ENCODE data around the gene TBKBP1. TPM values are rescaled to one million over a fixed set of nuclear protein-coding genes. Genes with fewer than 3 reads are reported as not detected.

The TBKBP1 gene, protein sequence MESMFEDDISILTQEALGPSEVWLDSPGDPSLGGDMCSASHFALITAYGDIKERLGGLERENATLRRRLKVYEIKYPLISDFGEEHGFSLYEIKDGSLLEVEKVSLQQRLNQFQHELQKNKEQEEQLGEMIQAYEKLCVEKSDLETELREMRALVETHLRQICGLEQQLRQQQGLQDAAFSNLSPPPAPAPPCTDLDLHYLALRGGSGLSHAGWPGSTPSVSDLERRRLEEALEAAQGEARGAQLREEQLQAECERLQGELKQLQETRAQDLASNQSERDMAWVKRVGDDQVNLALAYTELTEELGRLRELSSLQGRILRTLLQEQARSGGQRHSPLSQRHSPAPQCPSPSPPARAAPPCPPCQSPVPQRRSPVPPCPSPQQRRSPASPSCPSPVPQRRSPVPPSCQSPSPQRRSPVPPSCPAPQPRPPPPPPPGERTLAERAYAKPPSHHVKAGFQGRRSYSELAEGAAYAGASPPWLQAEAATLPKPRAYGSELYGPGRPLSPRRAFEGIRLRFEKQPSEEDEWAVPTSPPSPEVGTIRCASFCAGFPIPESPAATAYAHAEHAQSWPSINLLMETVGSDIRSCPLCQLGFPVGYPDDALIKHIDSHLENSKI
- total RNA-seq (2014; rRNA removed; shearing (Covaris generic)), result 3.3 and 5.5 TPM in 2 replicates

DNA sequence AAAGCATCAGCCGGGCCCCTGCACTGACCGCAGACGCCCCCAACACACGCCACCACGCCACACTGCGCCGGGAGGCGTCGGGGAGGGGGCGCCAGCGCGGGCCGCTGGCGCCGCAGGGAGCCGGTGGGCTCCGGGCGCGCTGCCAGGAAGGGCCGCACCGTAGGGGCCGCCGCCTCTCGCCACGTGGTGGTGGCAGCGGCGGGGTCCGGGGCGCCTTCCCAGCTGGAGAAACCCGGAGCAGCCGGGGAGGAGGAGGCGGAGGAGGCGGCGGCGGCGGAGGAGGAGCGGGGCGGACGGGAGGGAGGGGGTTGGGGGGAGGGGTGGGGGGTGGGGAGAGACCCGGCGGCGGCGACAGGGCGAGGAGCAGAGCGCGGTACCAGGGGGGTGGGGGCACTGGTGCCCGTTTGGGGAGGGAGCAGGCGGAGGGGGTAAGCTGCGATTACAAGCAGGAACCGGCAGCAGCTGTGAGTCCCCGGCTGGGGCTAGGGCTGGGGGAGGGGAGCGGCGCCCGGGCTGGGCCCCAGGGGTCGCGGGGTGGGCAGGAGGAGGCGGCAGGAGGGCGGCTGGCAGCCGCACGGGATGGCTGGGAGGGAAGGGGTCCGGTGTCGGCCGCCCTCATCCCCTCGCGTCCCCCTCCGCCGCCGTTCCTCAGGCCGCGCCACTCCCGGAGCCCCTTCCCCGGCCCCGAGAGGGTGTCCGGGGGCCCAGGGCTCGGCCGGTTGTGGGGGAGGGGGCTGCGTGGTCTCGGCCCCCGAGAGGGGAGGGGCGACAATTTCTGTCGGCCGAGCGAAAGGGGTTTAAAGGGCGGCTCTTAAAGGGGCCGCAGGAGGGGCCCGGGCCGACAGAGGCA, at the start of gene TBKBP1:
TSS of gene TBKBP1 (plus strand) at position 431 of the 850 bp plus-strand sequence. CDS start 1,952 bp downstream, outside the sequence.
- DNase-seq (ENCODE audit: low spot score), result no peak

DNA sequence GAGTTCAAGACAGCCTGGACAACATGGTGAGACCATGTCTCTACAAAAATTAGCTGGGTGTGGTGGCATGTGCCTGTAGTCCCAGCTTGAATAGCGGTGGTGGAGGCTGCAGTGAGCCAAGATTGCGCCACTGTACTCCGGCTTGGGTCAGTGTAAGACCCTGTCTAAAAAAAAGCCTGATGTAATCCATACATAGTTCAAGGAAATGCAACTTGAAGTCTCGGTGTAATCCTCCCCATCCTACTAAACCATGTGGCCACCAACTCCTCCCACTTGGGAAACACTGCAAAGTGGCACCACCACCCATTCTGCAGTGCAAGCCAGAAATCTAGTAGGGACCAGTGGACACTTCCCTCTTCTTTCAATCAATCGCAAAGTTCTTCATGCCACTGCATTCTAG, 49.6 kb upstream of the TBKBP1 start:
- DNase-seq (ENCODE audit: low spot score), result no peak

DNA sequence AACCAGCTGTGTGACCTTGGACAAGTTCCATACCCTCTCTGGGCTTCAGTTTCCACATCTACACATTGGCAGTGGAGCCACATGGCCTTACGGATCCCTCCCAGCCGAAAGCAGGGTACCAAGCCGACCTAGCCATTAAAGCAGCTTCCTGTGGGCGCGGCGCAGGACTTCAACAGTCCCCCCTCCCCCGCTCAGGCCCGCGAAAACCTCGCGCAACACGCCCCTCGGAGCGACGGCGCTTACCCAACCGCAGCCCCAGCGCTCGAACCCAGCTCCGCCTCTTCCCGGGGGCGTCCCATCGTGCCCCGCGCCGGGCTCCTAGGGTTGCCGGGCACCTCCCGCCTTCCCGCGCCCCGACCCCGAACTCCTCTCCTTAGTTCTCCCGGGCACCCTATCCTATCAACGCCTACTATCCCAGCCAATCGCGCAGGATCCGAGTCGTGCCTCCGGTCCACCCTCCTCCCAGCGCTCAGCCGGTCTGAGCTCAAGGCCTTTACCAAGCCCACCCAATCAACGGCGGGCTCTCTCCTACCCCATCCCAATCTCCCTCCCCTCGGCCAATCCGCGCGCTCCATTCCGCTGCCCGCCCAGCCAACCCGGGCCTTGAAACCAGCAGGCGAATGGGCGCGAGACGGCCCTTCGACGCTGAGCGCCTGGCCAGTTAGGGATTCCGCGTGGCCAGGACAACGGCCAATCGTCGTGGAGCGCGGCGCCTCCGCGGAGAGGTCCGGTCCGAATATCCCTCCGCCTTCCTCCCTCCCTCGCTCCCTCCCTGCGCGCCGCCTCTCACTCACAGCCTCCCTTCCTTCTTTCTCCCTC, 44.6 kb upstream of the TBKBP1 start, which contains the start of gene KPNB1:
TSS of gene KPNB1 (plus strand) at position 767 of the 819 bp plus-strand sequence. CDS start 326 bp downstream, outside the sequence.
- DNase-seq (ENCODE audit: low spot score), result peak; percentile 99

DNA sequence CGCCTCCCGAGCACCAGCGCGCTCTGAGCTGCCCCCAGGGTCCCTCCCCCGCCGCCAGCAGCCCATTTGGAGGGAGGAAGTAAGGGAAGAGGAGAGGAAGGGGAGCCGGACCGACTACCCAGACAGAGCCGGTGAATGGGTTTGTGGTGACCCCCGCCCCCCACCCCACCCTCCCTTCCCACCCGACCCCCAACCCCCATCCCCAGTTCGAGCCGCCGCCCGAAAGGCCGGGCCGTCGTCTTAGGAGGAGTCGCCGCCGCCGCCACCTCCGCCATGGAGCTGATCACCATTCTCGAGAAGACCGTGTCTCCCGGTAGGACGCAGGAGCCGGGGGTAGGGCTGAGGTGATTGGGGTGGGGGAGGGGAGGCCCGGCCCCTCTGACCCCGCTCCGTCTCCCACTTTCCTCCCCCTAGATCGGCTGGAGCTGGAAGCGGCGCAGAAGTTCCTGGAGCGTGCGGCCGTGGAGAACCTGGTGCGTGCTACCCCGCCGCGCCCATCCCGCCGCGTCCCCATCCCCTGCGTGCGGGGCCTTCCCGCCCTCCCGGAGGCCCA, 43.9 kb upstream of the TBKBP1 start:
- DNase-seq (ENCODE audit: low spot score), result peak; percentile 46

DNA sequence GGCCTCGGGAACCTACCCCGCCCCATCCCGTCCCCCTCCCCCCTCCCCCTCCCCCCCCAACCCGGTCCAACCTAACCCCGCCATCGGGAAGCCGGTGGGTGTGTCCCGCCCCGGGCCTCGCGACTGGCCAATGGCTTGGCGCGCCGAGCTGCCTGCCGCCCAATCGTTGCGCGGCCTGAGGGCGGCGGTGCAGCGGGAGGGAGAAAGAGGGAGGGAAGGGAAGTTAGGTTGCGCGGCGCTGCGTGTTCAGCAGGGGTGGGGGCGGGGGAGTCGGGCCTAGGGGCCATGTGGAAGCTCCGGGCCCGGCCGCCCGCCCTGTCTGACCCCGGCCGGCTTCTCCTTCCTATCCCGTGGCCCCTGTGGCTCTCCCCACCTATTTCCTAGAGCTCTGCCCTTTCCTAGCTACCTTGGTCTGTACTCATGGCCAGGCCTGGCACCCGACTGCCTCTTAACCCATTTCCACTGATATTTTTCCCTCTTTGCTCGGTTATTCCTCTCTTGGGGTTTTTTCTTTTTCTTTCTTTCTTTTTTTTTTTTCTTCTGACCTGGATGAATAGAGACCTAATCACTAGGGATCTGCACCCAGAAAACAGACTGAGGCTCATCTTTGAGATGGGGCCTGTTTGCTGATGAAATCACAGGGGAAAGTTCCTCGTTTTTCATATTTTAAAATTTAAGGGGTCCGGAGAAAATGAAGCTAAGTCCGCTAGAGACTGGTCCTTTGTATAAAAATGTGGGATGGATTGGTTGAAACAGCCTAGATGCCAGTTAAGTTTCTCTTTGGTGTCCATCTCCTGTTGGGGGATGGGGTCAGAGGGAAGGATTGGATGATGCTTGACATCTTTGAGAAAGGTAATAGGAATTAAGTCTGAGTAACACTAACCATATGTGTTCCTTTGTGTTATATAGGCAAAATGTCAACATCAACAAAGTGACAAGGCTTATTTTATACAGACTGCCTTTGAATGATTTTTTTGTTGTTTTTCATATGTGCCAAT, 43.1 kb upstream of the TBKBP1 start:
- peak; percentile 93 for DNase-seq (ENCODE audit: low spot score)

DNA sequence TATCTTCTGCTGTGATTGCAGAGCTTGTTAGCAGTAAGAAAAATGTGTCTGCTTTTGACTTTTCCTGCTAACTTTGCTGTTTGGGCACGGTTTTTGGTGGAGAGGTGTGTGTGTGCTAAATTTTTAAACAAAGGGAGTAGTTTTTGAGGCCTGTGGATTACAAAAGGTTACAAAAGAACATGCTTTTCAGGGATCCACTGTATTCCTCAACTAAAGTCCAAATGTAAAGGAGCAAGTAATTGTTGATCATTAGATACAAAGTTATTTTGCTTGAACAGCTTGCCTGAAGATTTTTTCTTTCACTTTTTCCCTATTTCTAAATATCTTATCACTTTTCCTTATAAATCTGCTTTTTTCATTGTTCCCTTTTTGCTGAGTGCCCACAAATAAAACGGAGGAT, 42.3 kb upstream of the TBKBP1 start:
- DNase-seq (ENCODE audit: low spot score), result no peak

DNA sequence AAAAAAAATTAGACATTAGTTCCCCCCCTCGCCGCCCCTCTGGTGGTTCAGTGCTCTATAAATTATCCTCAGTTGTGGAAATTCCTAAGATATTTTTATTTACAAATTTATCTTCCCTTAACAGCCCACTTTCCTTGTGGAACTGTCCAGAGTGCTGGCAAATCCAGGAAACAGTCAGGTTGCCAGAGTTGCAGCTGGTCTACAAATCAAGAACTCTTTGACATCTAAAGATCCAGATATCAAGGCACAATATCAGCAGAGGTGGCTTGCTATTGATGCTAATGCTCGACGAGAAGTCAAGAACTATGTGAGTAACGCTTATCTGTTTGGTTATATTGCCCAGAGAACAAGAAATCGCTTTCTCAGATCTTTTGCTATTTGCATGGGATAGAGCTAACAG, 41.4 kb upstream of the TBKBP1 start:
- no peak for DNase-seq (ENCODE audit: low spot score)

DNA sequence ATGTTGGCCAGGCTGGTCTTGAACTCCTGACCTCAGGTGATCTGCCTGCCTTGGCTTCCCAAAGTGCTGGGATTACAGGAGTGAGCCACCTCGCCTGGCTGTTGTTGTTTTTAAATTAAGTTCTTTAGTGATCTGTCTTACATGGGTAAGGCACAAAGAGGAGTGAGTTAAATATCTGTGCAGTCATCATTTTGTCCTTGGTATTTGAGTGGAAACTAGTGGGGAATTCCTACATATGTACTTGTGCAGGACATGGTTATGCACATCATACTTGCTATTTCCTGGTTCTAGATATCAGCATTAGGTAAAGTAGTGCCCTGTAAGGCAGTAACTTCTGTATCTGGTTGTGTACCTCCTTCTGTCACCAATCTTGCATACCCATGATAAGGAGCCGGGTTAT, 40.5 kb upstream of the TBKBP1 start:
- DNase-seq (ENCODE audit: low spot score), result no peak

DNA sequence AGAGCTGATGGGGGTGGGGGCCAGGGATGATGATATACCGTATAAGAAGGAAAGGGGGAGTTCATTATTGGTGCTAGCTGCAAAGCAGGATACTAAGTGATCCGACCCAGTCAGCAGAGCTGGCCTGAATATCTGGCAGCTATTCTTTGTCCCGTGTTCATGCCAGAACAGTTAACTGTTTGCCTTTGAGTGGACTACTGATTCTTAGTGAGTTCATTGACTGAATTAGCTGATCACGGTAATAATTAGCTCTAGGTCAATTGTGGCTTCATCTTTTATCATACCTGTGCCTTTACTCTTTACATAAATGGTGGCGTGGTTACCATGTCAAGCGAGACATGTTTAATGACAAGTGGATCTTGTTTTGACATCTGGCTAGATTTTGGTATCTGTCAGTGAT, 39.0 kb upstream of the TBKBP1 start:
- DNase-seq (ENCODE audit: low spot score), result no peak

DNA sequence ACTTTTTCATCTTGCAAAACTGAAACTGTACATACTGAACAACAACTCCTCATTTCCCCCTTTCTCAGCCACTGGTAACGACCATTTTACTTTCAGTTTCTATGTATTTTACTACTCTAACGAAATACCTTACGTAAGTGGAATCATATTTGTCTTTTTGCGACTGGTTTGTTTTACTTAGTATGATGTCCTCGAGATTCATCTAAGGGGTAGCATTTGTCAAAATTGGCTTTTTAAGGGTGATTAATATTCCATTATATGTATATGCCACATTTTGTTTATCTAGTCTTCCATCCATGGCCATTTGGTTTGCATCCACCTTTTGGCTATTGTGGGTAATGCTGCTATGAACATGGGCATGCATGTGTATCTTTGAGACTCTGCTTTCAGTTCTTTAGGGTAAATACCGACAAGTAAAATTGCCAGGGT, 33.9 kb upstream of the TBKBP1 start:
- no peak for DNase-seq (ENCODE audit: low spot score)

DNA sequence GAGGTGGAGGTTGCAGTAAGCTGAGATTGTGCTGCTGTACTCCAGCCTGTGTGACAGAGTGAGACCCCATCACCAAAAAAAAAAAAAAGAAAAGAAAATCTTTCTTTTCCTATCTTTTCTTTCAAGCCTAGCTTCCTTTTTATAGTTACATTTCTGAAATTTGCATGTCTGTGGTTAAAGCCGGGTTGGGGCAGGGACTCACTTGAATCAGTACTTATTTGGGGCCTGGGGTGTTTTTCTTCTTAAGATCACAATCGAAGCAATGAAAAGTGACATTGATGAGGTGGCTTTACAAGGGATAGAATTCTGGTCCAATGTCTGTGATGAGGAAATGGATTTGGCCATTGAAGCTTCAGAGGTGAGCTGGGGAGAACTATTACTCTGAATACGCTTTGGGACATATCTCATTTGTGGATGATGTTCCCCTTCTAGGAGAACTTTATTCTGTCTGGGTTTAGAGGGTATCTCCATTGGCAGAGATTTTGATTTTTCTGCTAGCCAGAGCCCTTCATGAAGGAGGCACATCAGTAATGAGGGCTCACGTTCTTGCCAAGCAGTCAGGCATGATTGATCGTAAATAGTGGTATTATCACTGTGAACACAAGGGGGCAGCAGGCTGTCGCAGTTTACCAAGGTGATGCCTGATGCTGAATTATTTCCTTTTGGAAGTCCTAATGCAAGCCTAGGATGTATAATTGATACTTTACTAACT, 29.9 kb upstream of the TBKBP1 start:
- DNase-seq (ENCODE audit: low spot score), result peak; percentile 56

DNA sequence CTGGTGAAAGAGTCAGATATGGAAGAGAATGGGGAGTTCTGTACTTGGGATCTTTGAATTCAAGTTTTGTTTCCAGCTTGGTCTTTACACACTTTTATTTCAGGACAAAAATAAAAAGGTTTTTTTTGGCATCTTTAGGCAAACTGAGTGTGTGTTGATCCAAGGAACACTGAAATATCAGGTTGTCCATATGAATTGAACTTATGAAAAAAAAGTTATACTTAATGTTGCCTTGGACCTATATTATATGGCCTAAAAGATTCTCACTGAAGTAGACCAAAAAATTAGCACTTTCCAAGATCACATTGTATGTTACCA, 29.4 kb upstream of the TBKBP1 start:
- DNase-seq (ENCODE audit: low spot score), result no peak

DNA sequence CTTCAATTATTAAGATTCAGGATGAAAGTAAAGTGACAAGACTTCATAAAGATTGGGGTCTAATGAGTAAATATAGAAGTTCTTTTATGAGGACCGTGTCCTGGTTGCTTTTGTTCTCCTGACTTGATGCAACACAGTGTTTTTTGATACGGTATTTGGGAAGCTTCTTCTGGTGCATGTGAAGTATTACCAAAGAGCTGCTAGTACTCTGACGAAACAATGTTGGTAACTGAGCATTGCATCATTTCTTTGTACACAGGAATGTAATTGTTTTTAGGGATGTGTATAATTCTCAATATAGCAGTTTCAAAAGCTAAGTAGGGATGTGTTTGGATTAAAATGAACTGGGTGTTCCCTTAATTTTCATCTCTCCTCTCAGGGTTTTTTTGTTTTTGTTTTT, 28.3 kb upstream of the TBKBP1 start:
- no peak for DNase-seq (ENCODE audit: low spot score)

DNA sequence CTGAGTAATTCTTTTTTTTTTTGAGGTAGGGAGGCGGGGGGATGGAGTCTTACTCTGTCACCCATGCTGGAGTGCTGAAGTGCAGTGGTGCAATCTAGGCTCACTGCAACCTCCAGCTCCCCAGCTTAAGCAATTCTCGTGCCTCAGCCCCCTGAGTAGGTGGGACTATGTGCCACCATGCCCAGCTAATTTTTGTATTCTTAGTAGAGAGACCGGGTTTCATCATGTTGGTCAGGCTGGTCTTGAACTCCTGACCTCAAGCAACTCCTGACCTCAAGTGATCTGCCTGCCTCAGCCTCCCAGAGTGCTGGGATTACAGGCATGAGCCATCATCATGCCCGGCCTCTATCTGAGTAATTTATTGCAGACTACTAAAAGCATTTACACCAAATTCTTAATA, 24.9 kb upstream of the TBKBP1 start:
- DNase-seq (ENCODE audit: low spot score), result no peak

DNA sequence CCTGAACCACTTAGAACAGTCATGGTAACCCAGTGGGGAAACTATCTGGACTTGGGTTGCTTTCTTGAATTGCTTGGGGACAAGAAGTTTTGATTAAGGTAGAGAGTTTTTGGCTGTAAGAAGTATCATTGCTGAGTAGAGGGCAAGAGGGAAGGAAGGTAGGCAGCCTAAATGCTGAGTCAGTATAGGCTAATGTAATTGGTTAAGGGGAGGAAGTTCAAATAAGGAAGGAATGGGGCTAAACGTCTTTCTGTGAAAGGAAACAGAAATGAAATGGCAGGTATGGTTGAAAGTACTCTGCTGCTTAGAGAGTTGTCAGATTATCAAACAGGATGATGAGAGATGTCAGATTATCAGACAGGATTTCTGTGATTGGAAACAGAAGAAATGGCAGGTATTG, 23.9 kb upstream of the TBKBP1 start:
- no peak for DNase-seq (ENCODE audit: low spot score)

DNA sequence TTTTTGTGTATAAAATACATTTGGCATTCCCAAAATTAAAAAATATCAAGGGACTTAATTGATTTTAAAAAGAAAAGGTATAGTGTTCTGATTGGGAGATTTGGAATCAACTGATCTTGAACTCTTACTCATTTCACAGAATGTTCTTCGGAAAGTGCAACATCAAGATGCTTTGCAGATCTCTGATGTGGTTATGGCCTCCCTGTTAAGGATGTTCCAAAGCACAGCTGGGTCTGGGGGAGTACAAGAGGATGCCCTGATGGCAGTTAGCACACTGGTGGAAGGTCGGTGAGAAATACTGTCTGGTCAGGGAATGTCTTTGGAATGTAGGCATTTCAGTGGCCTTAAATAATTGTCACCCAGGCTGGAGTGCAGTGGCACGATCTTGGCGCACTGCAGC, 19.5 kb upstream of the TBKBP1 start:
- DNase-seq (ENCODE audit: low spot score), result no peak

DNA sequence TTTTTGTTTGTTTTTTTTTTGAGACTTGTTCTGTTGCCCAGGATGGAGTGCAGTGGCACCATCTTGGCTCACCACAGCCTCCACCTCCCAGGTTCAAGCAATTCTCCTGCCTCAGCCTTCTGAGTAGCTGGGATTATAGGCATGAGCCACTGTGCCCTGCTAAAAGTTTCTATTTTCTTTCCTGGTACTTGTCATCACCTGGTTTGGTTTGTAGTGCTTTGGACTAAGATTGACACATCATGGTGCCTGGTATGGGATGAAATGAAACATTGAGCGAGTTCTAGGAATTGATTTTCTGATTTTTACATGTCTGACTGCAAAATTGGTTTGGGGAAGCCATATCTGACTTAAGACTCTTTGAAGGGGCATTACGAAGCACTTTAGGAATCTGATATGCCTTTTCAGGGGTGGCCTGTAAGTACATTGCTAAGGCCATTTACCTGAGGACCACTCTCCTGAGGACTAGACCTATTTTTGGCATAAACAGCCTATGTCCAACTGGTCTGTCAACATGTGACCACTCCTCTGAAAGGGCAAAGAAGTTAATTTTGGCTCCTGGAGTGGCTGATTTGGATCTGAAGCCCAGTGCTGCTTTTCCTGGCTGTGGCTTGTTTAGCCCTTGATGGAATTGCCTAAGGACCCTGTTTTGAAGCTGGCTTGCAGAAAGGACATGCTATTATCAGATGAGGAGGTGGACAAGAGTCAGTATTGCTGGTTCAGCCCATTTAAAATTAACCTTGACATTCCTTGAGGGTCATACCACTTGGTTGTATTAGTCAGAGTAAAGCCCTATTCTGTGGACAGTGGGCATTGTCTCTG, 18.4 kb upstream of the TBKBP1 start:
- no peak for DNase-seq (ENCODE audit: low spot score)

DNA sequence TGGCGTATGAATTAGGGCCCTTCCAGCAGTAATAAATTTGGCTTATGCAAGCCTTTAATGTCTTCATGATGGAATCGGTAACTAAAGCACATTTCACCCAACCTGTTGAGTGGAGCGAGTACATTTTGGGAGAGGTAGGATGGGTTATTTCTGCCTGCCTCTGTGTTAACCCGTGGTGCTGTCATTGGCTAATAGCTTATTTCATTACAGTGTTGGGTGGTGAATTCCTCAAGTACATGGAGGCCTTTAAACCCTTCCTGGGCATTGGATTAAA, 17.8 kb upstream of the TBKBP1 start:
- no peak for DNase-seq (ENCODE audit: low spot score)

Data from A172 (cell line).